22Rv1 (cell line): ENCODE measurements around the gene RASL10A.

Experiments
- CTCF ChIP-seq: fragments of 450-650 bp; IDR thresholded peaks from 2 replicates; pipeline ENCODE4 v1.5.1; 2017; ENCODE audit warnings: mild to moderate bottlenecking
- ZFX ChIP-seq: fragments of 450-650 bp; IDR thresholded peaks from 2 replicates; pipeline ENCODE4 v1.6.1; 2017; ENCODE audit warnings: antibody characterized with exemption, borderline replicate concordance

GRCh38 chr22:29326481-29326880, 11.0 kb upstream of the RASL10A start:
- no peak for TF ChIP-seq CTCF
- no peak for TF ChIP-seq ZFX
